ENCODE data around the gene PPOX. TPM values are rescaled to one million over a fixed set of nuclear protein-coding genes. Genes with fewer than 3 reads are reported as not detected.

PPOX gene
- total RNA-seq, 4 donors from 2014 or later, result 2.8 to 19.2 (median 11.8) TPM

- Histone ChIP-seq H3K4me1 (peaks cover 2 to 21% (median 9%) of the 10 kb centered on the region in 4 donors), H3K27me3 (no peaks in the 10 kb centered on the region), H3K4me3 (peak within 1 kb of the TSS; percentile 50 to 85 (median 70)), H3K9me3 (no peaks in the 10 kb centered on the region), H3K27ac (peak within 1 kb of the TSS; percentile 90 to 96 (median 92)), H3K36me3 (no peaks in the 10 kb centered on the region)
- intact Hi-C loops (cut with DNase I; ENCODE audit: low total_unique reads) (no loop called here), in situ Hi-C loops (cut with MboI; ENCODE audit: low pct_ligation_motif_present in 1 of 4, low pct_unique_long_range_greater_than_20kb in 1 of 4, low sequenced_read_pairs in 3 of 4) (no loop called here)
- WGBS, 2 donors (ENCODE audit: low coverage in 1 of 2), result 0 to 1% methylated on average over 12 to 33 of the region's 33 CpGs
- peak; percentile 82 for DNase-seq
- no peak for TF ChIP-seq EP300 (IDR thresholded peaks at IDR 0.05; ENCODE audit: low read depth)
- TF ChIP-seq POLR2A (IDR thresholded peaks at IDR 0.05), result peak; percentile 61
- no peak for TF ChIP-seq CTCF (IDR thresholded peaks at IDR 0.05)
- TF ChIP-seq POLR2AphosphoS5 (IDR thresholded peaks at IDR 0.05), result peak; percentile 42 to 74 (median 64)
Measured at GRCh38 chr1:161153682-161154337, 12.4 kb upstream of the PPOX start, which contains the start of gene UFC1. TSS of gene UFC1 (plus strand) at chr1:161153978. CDS start at chr1:161153998, 20 bp downstream.

DNA sequence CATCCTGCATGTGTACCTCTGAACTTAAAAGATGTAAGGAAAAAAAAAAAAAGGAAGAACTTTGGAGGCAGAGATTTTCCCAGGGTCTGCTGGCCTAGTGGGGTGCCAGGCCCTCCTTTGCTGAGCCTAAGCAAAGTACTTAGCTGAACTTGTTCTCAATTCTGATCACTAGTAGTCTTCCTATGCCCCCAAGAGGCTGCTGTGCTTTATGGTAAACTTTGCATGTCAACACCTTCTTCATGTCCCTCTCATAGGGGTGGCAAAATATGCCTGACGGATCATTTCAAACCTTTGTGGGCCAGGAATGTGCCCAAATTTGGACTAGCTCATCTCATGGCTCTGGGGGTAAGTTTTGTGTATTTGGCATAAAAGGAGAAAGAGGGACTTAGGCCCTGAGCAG lies 8.4 kb upstream of the PPOX start:
- peaks cover 4 to 42% (median 28%) of the 10 kb centered on the region in 4 donors for H3K4me1 ChIP-seq
- 91% methylated on average over 1 of the region's 1 CpG; no CpG with 5 or more reads in 1 of the 2 donors for WGBS, 2 donors (ENCODE audit: low coverage in 1 of 2)
- DNase-seq, result no peak
- H3K27ac ChIP-seq, result no peak overlapping the region
- H3K27me3 ChIP-seq, result no peaks in the 10 kb centered on the region
- no peaks in the 10 kb centered on the region for H3K36me3 ChIP-seq
- in situ Hi-C loops (cut with MboI; ENCODE audit: low pct_ligation_motif_present in 1 of 4, low pct_unique_long_range_greater_than_20kb in 1 of 4, low sequenced_read_pairs in 3 of 4), result no loop called here
- no peak overlapping the region for H3K4me3 ChIP-seq
- no peak for TF ChIP-seq POLR2A (IDR thresholded peaks at IDR 0.05)
- no peak for TF ChIP-seq CTCF (IDR thresholded peaks at IDR 0.05)
- TF ChIP-seq POLR2AphosphoS5 (IDR thresholded peaks at IDR 0.05), result no peak
- TF ChIP-seq EP300 (IDR thresholded peaks at IDR 0.05; ENCODE audit: low read depth), result no peak
- intact Hi-C loops (cut with DNase I; ENCODE audit: low total_unique reads), result no loop called here
- no peaks in the 10 kb centered on the region for H3K9me3 ChIP-seq

DNA sequence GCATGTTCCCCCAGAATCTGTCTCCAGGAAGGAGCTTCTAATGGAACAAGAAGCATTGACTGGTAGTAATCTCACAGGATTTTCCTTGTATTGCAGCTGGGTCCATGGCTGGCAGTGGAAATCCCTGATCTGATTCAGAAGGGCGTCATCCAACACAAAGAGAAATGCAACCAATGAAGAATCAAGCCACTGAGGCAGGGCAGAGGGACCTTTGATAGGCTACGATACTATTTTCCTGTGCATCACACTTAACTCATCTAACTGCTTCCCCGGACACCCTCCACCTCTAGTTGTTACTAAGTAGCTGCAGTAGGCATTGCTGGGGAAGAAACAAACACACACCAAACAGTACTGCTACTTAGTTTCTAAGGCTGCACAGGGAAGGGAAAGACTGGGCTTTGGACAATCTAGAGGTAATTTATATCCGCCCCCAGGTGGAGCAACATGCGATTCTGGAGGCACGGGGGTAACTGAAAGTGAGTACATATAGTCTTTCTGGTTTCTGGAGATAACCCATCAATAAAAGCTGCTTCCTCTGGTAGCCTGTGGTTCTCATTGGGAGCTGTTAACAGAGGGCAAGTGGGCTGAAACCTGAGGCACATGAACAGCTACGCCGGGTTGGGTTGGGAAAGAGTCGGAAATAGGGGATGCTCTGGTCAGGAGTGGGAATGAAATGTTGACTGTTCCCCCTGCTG lies 7.8 kb upstream of the PPOX start:
- H3K36me3 ChIP-seq, result no peaks in the 10 kb centered on the region
- intact Hi-C loops (cut with DNase I; ENCODE audit: low total_unique reads), result no loop called here
- peak overlapping the region; percentile 89 to 93 (median 90) for H3K27ac ChIP-seq
- peak overlapping the region in 2 of 4 donors; percentile 85 to 88 for H3K4me3 ChIP-seq
- no peaks in the 10 kb centered on the region for H3K27me3 ChIP-seq
- H3K9me3 ChIP-seq, result no peaks in the 10 kb centered on the region
- DNase-seq, result no peak
- in situ Hi-C loops (cut with MboI; ENCODE audit: low pct_ligation_motif_present in 1 of 4, low pct_unique_long_range_greater_than_20kb in 1 of 4, low sequenced_read_pairs in 3 of 4), result no loop called here
- TF ChIP-seq POLR2A (IDR thresholded peaks at IDR 0.05), result no peak
- no peak for TF ChIP-seq CTCF (IDR thresholded peaks at IDR 0.05)
- no peak for TF ChIP-seq POLR2AphosphoS5 (IDR thresholded peaks at IDR 0.05)
- no peak for TF ChIP-seq EP300 (IDR thresholded peaks at IDR 0.05; ENCODE audit: low read depth)
- WGBS, 2 donors (ENCODE audit: low coverage in 1 of 2), result 67% methylated on average over 9 of the region's 9 CpGs; no CpG with 5 or more reads in 1 of the 2 donors
- peaks cover 4 to 39% (median 28%) of the 10 kb centered on the region in 4 donors for H3K4me1 ChIP-seq
